ENCODE results near the gene AAK1.
"Not testable (repeated sequence)": the region's sequence is repeated elsewhere in the genome, so short reads cannot be mapped to it uniquely, and the experiment has no call there.

- not testable (repeated sequence) for TF ChIP-seq CTCF (IDR thresholded peaks at IDR 0.05); SIN3A (IDR thresholded peaks at IDR 0.05; ENCODE audit: borderline replicate concordance, low read depth, low read length); ZBTB33 (IDR thresholded peaks at IDR 0.05; ENCODE audit: borderline replicate concordance, low read depth); SMC3 (IDR thresholded peaks at IDR 0.05; ENCODE audit: low read depth, low read length); RFX5 (IDR thresholded peaks at IDR 0.05; ENCODE audit: low read length)
Observed at GRCh38 chr2:69443673-69444072, 199.9 kb downstream of the AAK1 start.
